Renal cortex interstitium (tissue), 11 donors: ENCODE data around the gene KNSTRN. TPM values are rescaled to one million over a fixed set of nuclear protein-coding genes. Genes with fewer than 3 reads are reported as not detected.

Experiments used
- DNase-seq, 11 donors: peaks; one replicate each; pipeline ENCODE4 v3.0.0-alpha.2; 2013; ENCODE audit warnings: low read depth in 9 of 11, low spot score in 4 of 11; ENCODE audit errors: extremely low read depth in 1 of 11
- polyA plus RNA-seq, 3 donors: library from polyadenylated mRNA; unstranded; fragments of 120-200 nt; gene quantifications; one replicate each; pipeline ENCODE4 v1.2.1, GENCODE V29; 2013; ENCODE audit not compliant: insufficient read length in 3 of 3

KNSTRN gene
- polyA plus RNA-seq, 3 donors = 27.9 to 34.6 (median 33.8) TPM

- DNase-seq = peak in 6 of 11 donors; percentile 64 to 75 (median 70)
Measured at GRCh38 chr15:40357723-40358470, 24.6 kb upstream of the KNSTRN start, which contains the start of gene DISP2. TSS of gene DISP2 (plus strand) at chr15:40358219. CDS start at chr15:40358322, 103 bp downstream.

GRCh38 chr15:40358471-40359353 is 23.8 kb upstream of the KNSTRN start:
- DNase-seq = no peak

- DNase-seq = no peak
Measured at GRCh38 chr15:40360015-40360414, 22.5 kb upstream of the KNSTRN start.

- no peak for DNase-seq
Measured at GRCh38 chr15:40361640-40362039, 20.9 kb upstream of the KNSTRN start.

GRCh38 chr15:40363611-40364010 is 18.9 kb upstream of the KNSTRN start:
- DNase-seq = no peak

GRCh38 chr15:40364251-40364650 is 18.3 kb upstream of the KNSTRN start:
- no peak for DNase-seq

GRCh38 chr15:40365016-40365415 is 17.5 kb upstream of the KNSTRN start:
- DNase-seq = no peak

- DNase-seq = no peak
Measured at GRCh38 chr15:40365624-40366456, 16.7 kb upstream of the KNSTRN start.

- no peak for DNase-seq
Measured at GRCh38 chr15:40366457-40367370, 15.8 kb upstream of the KNSTRN start.

GRCh38 chr15:40367371-40367685 is 15.2 kb upstream of the KNSTRN start:
- no peak for DNase-seq

GRCh38 chr15:40367686-40368611 is 14.6 kb upstream of the KNSTRN start:
- peak in 9 of 11 donors; percentile 67 to 86 (median 81) for DNase-seq

- no peak for DNase-seq
Measured at GRCh38 chr15:40368719-40369473, 13.6 kb upstream of the KNSTRN start.

GRCh38 chr15:40369474-40369869 is 13.0 kb upstream of the KNSTRN start:
- no peak for DNase-seq

- no peak for DNase-seq
Measured at GRCh38 chr15:40369971-40370370, 12.6 kb upstream of the KNSTRN start.

- DNase-seq = no peak
Measured at GRCh38 chr15:40372981-40373380, 9.5 kb upstream of the KNSTRN start.

- no peak for DNase-seq
Measured at GRCh38 chr15:40377606-40378005, 4.9 kb upstream of the KNSTRN start.

GRCh38 chr15:40379374-40379773 is 3.1 kb upstream of the KNSTRN start:
- no peak for DNase-seq
